PC-3 (cell line): ENCODE results near the gene CCDC112.

ENCODE experiments used
- EZH2 ChIP-seq: fragments of 300-600 bp; sonication (generic); IDR thresholded peaks from one replicate; pipeline ENCODE4 v1.6.1; 2017; ENCODE audit warnings: antibody characterized with exemption, mild to moderate bottlenecking, low read length; ENCODE audit not compliant: unreplicated experiment
- EZH2phosphoT487 ChIP-seq: fragments of 300-600 bp; sonication (generic); IDR thresholded peaks from 2 replicates; pipeline ENCODE4 v1.6.1; 2018; ENCODE audit warnings: mild to moderate bottlenecking, antibody characterized with exemption, low read length, borderline replicate concordance
- TF ChIP-seq, protein P1 (sequence below): fragments of 300-600 bp; sonication (generic); conservative IDR thresholded peaks from 2 replicates; pipeline ENCODE4 v1.5.1; 2017; ENCODE audit warnings: antibody characterized with exemption, low read depth, mild to moderate bottlenecking, low read length

GRCh38 chr5:115236599-115236998 is 59.9 kb downstream of the CCDC112 start:
- TF ChIP-seq, protein P1, sequence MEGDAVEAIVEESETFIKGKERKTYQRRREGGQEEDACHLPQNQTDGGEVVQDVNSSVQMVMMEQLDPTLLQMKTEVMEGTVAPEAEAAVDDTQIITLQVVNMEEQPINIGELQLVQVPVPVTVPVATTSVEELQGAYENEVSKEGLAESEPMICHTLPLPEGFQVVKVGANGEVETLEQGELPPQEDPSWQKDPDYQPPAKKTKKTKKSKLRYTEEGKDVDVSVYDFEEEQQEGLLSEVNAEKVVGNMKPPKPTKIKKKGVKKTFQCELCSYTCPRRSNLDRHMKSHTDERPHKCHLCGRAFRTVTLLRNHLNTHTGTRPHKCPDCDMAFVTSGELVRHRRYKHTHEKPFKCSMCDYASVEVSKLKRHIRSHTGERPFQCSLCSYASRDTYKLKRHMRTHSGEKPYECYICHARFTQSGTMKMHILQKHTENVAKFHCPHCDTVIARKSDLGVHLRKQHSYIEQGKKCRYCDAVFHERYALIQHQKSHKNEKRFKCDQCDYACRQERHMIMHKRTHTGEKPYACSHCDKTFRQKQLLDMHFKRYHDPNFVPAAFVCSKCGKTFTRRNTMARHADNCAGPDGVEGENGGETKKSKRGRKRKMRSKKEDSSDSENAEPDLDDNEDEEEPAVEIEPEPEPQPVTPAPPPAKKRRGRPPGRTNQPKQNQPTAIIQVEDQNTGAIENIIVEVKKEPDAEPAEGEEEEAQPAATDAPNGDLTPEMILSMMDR, result no peak
- TF ChIP-seq EZH2 (no peak), EZH2phosphoT487 (no peak)
